PC-3 (cell line): ENCODE data around the gene RGS7. TPM values are rescaled to one million over a fixed set of nuclear protein-coding genes. Genes with fewer than 3 reads are reported as not detected.
"Not testable (repeated sequence)": the region's sequence is repeated elsewhere in the genome, so short reads cannot be mapped to it uniquely, and the experiment has no call there.

Source experiments
- ATAC-seq: fragments of 200-7000 bp; cut with Tn5 transposase; 2 replicates; pipeline ENCODE4 v1.9.1; 2020; ENCODE audit warnings: mild to moderate bottlenecking, moderate library complexity
- BruUV-seq: library from RNA; stranded (reverse); fragments of 400-500 nt; replicated peaks from 2 replicates; lab custom pipeline; 2021; lab: Mats Ljungman, UMichigan
- CTCF ChIA-PET: fragments of 300-600 bp; sonication (Branson Sonifier 250); formaldehyde crosslinking; loops from one replicate; lab custom pipeline; 2022; ENCODE audit warnings: antibody characterized with exemption; lab: Charles Lee
- POLR2A ChIA-PET: fragments of 300-600 bp; sonication (Branson Sonifier 250); formaldehyde crosslinking; loops from one replicate; lab custom pipeline; 2022; ENCODE audit warnings: antibody characterized with exemption; ENCODE audit not compliant: unreplicated experiment; lab: Charles Lee
- DNase-seq: peaks from one replicate; pipeline ENCODE4 v3.0.0-alpha.2; 2015
- H2AFZ ChIP-seq: fragments of 300-600 bp; sonication (generic); 2 replicates; pipeline ENCODE4 v1.6.0; 2016; ENCODE audit warnings: antibody characterized with exemption, low read length
- H3F3A ChIP-seq: fragments of 300-600 bp; sonication (generic); one replicate; pipeline ENCODE4 v1.6.0; 2017; ENCODE audit warnings: antibody characterized with exemption, low read length, control low read depth, mild to moderate bottlenecking; ENCODE audit not compliant: unreplicated experiment
- H3K27ac ChIP-seq: fragments of 300-600 bp; sonication (generic); 2 replicates; pipeline ENCODE4 v1.5.1; 2016; ENCODE audit warnings: mild to moderate bottlenecking, low read length
- H3K27me3 ChIP-seq: fragments of 300-600 bp; sonication (generic); 2 replicates; pipeline ENCODE4 v1.6.1; 2016; ENCODE audit warnings: low read length, mixed read lengths
- H3K36me3 ChIP-seq: fragments of 300-600 bp; sonication (generic); 2 replicates; pipeline ENCODE4 v1.6.1; 2016; ENCODE audit warnings: low read depth, mixed run types, low read length, mixed read lengths
- H3K4me1 ChIP-seq: fragments of 300-600 bp; sonication (generic); 2 replicates; pipeline ENCODE4 v1.5.1; 2016; ENCODE audit warnings: low read length; ENCODE audit not compliant: insufficient read depth
- H3K4me2 ChIP-seq: fragments of 300-600 bp; sonication (generic); 2 replicates; pipeline ENCODE4 v1.6.0; 2016; ENCODE audit warnings: low read length
- H3K4me3 ChIP-seq: fragments of 300-600 bp; sonication (generic); 2 replicates; pipeline ENCODE4 v1.5.1; 2016; ENCODE audit warnings: mild to moderate bottlenecking, low read length, mixed read lengths
- H3K79me2 ChIP-seq: fragments of 300-600 bp; sonication (generic); 2 replicates; pipeline ENCODE4 v1.6.1; 2017; ENCODE audit warnings: low read length, mixed read lengths
- H3K9ac ChIP-seq: fragments of 300-600 bp; sonication (generic); 2 replicates; pipeline ENCODE4 v1.6.0; 2016; ENCODE audit warnings: mild to moderate bottlenecking, low read length
- H3K9me2 ChIP-seq: fragments of 300-600 bp; sonication (generic); replicated peaks from 2 replicates; pipeline ENCODE4 v1.6.1; 2016; ENCODE audit warnings: mixed run types, low read length, mixed read lengths
- H3K9me3 ChIP-seq: fragments of 300-600 bp; sonication (generic); 2 replicates; pipeline ENCODE4 v1.6.1; 2016; ENCODE audit warnings: low read length, mixed read lengths
- H4K20me1 ChIP-seq: fragments of 300-600 bp; sonication (generic); 2 replicates; pipeline ENCODE4 v1.6.1; 2016; ENCODE audit warnings: low read length, mixed read lengths
- EZH2 ChIP-seq: fragments of 300-600 bp; sonication (generic); IDR thresholded peaks from one replicate; pipeline ENCODE4 v1.6.1; 2017; ENCODE audit warnings: antibody characterized with exemption, mild to moderate bottlenecking, low read length; ENCODE audit not compliant: unreplicated experiment
- EZH2phosphoT487 ChIP-seq: fragments of 300-600 bp; sonication (generic); IDR thresholded peaks from 2 replicates; pipeline ENCODE4 v1.6.1; 2018; ENCODE audit warnings: mild to moderate bottlenecking, antibody characterized with exemption, low read length, borderline replicate concordance
- intact Hi-C: fragments of 100-400 bp; cut with micrococcal nuclease; formaldehyde crosslinking; loops from 2 replicates; pipeline ENCODE4 v1.9.0; 2023
- total RNA-seq: library from RNA; depleted of rRNA; stranded (reverse); fragments of >200 nt; gene quantifications from 2 replicates; pipeline ENCODE4 v1.2.3, GENCODE V29; 2014
- TF ChIP-seq, protein P1 (sequence below): fragments of 300-600 bp; sonication (generic); conservative IDR thresholded peaks from 2 replicates; pipeline ENCODE4 v1.5.1; 2017; ENCODE audit warnings: antibody characterized with exemption, low read depth, mild to moderate bottlenecking, low read length

Gene RGS7
- total RNA-seq, 1 experiment from 2014 or later: 0.15 TPM

DNA sequence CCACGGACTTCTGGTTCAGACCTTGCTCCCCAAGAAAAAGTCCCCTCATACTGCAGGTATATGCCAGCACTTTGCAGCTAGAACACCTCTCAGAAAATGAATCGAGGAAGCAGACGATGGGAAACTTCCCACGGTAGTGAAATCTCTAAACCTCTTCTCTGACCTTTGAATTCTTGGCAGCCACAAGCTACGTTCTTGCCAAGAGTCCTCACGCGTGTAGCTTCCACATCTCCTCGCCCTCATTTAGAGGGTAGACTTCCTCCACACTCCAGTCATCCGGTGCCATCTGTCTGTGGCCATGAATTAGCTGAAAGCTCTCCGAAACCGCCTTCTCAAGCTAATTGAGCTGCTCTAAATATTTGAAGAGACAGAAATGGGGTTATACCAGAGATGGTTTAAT lies 127.8 kb downstream of the RGS7 start:
- Histone ChIP-seq H2AFZ (peak overlapping the region; percentile 1; the same call in 1 of the 2 replicates), H3K9me3 (no peaks in the 10 kb centered on the region), H3K4me3 (no peak overlapping the region), H4K20me1 (no peaks in the 10 kb centered on the region), H3K4me1 (no peaks in the 10 kb centered on the region), H3K9me2 (no peaks in the 10 kb centered on the region), H3K36me3 (no peaks in the 10 kb centered on the region), H3F3A (no peaks in the 10 kb centered on the region), H3K79me2 (no peaks in the 10 kb centered on the region), H3K9ac (no peak overlapping the region), H3K27ac (no peak overlapping the region), H3K27me3 (peaks cover 82% of the 10 kb centered on the region), H3K4me2 (no peak overlapping the region)
- TF ChIP-seq, protein P1, sequence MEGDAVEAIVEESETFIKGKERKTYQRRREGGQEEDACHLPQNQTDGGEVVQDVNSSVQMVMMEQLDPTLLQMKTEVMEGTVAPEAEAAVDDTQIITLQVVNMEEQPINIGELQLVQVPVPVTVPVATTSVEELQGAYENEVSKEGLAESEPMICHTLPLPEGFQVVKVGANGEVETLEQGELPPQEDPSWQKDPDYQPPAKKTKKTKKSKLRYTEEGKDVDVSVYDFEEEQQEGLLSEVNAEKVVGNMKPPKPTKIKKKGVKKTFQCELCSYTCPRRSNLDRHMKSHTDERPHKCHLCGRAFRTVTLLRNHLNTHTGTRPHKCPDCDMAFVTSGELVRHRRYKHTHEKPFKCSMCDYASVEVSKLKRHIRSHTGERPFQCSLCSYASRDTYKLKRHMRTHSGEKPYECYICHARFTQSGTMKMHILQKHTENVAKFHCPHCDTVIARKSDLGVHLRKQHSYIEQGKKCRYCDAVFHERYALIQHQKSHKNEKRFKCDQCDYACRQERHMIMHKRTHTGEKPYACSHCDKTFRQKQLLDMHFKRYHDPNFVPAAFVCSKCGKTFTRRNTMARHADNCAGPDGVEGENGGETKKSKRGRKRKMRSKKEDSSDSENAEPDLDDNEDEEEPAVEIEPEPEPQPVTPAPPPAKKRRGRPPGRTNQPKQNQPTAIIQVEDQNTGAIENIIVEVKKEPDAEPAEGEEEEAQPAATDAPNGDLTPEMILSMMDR: no peak
- TF ChIP-seq EZH2 (no peak), EZH2phosphoT487 (no peak)
- intact Hi-C loops: loop anchor here (10.0 kb wide), 1 partner anchor 166 kb away; no protein-coding TSS in a partner anchor
- ChIA-PET POLR2A (no interaction called here), CTCF (no interaction called here)
- no peak for ATAC-seq
- no peak for DNase-seq
- BruUV-seq: no TSS peak

DNA sequence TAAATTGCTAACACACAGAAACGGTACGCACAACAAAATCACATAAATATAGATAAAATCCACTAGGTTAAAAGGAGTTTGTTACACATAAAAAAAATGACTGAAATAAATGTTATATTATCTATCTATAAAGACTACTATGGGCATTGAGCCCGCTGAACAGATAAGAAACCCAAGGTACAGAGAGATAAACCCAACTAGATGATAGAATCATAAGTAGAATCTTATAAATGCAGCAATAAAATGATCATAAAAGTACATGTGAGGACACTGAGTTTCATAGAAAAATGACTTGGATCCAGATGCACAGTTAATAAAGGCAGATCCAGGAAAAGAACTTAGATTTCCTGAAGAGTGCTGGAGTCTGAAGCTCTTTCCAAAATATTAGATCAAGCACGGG lies 128.7 kb downstream of the RGS7 start:
- ChIA-PET POLR2A (no interaction called here), CTCF (no interaction called here)
- Histone ChIP-seq H3F3A (no peaks in the 10 kb centered on the region), H3K27ac (no peak overlapping the region), H3K4me2 (no peak overlapping the region), H4K20me1 (no peaks in the 10 kb centered on the region), H3K27me3 (peaks cover 76% of the 10 kb centered on the region), H3K36me3 (no peaks in the 10 kb centered on the region), H3K9me2 (no peaks in the 10 kb centered on the region), H3K4me1 (no peaks in the 10 kb centered on the region), H2AFZ (no peak overlapping the region), H3K9me3 (no peaks in the 10 kb centered on the region), H3K4me3 (no peak overlapping the region), H3K9ac (no peak overlapping the region), H3K79me2 (no peaks in the 10 kb centered on the region)
- BruUV-seq: no TSS peak
- TF ChIP-seq, protein P1: no peak
- TF ChIP-seq EZH2: no peak
- TF ChIP-seq EZH2phosphoT487: no peak
- ATAC-seq: no peak
- intact Hi-C loops: loop anchor here (10.0 kb wide), 1 partner anchor 166 kb away; no protein-coding TSS in a partner anchor
- no peak for DNase-seq

DNA sequence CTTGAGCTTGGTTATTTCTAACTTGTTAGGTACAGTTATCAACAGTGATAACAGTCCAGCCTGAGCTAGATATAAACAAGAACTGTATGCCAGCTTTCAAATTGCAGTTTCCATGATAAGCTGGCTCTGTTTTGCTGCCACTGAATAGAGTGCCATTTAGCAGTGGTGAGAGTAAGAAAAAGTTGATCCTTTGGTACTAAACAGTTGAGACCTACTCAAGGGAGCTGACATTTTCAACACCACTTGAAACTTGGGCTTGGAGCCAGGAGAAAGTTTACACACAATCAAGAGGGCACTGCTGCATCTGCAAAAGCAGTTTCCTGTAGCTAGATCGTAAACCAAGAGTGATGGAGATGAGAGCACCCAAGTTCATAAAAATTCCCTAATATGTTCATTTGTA lies 131.3 kb downstream of the RGS7 start:
- Histone ChIP-seq H3K4me1 (no peaks in the 10 kb centered on the region), H3K4me2 (no peak overlapping the region), H3K9me2 (no peaks in the 10 kb centered on the region), H2AFZ (no peak overlapping the region), H3K4me3 (no peak overlapping the region), H3K79me2 (no peaks in the 10 kb centered on the region), H4K20me1 (no peaks in the 10 kb centered on the region), H3K27me3 (peaks cover 70% of the 10 kb centered on the region), H3K36me3 (no peaks in the 10 kb centered on the region), H3K9me3 (no peaks in the 10 kb centered on the region), H3F3A (no peaks in the 10 kb centered on the region), H3K9ac (no peak overlapping the region), H3K27ac (no peak overlapping the region)
- ChIA-PET CTCF (no interaction called here), POLR2A (no interaction called here)
- intact Hi-C loops: loop anchor here (10.0 kb wide), 1 partner anchor 169 kb away; no protein-coding TSS in a partner anchor
- TF ChIP-seq EZH2 (no peak), EZH2phosphoT487 (no peak)
- TF ChIP-seq, protein P1: no peak
- no peak for ATAC-seq
- no peak for DNase-seq
- no TSS peak for BruUV-seq

DNA sequence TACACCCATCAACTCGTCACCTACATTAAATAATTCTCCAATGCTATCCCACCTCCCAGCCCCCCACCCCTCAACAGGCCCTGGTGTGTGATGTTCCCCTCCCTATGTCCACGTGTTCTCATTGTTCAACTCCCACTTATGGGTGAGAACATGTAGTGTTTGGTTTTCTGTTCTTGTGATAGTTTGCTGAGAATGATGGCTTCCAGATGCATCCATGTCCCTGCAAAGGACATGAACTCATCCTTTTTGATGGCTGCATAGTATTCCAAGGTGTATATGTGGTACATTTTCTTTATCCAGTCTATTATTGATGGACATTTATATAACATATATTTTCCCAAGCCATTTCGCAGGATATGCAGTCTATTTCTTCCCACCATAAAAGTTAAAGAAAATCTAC lies 132.8 kb downstream of the RGS7 start:
- H2AFZ ChIP-seq, BruUV-seq, H3K36me3 ChIP-seq, CTCF ChIA-PET, H4K20me1 ChIP-seq, H3K4me2 ChIP-seq, H3K27ac ChIP-seq, H3K4me1 ChIP-seq, DNase-seq, POLR2A ChIA-PET, H3K4me3 ChIP-seq, H3K9me3 ChIP-seq, ATAC-seq, H3K9me2 ChIP-seq, H3K79me2 ChIP-seq, H3K9ac ChIP-seq, H3F3A ChIP-seq: not testable (repeated sequence)
- intact Hi-C loops: loop anchor here (10.0 kb wide), 1 partner anchor 171 kb away; no protein-coding TSS in a partner anchor
- H3K27me3 ChIP-seq: peaks cover 57% of the 10 kb centered on the region
